SK-N-SH (cell line): Measurements from ENCODE around the gene CNTNAP2. TPM values are rescaled to one million over a fixed set of nuclear protein-coding genes. Genes with fewer than 3 reads are reported as not detected.

ENCODE experiments used
- CTCF ChIA-PET: fragments of 300-600, 350-600 bp; formaldehyde crosslinking; extraction: SDS; loops from one replicate; lab custom pipeline; 2021; lab: Yijun Ruan, JAX
- POLR2A ChIA-PET: fragments of 350-600 bp; sonication (Branson Sonifier 250); formaldehyde crosslinking; extraction: SDS; loops from one replicate; lab custom pipeline; 2020; ENCODE audit warnings: antibody characterized with exemption, inconsistent platforms; lab: Yijun Ruan, JAX
- DNase-seq: peaks from one replicate; pipeline ENCODE4 v3.0.0; 2012
- H2AFZ ChIP-seq: fragments of 200-600 bp; sonication (generic); 2 replicates; pipeline ENCODE4 v1.8.1; 2016; ENCODE audit warnings: antibody characterized with exemption, mild to moderate bottlenecking, low read depth
- H3F3A ChIP-seq: fragments of 200-600 bp; sonication (generic); replicated peaks from 2 replicates; pipeline ENCODE3; 2016; ENCODE audit warnings: antibody characterized with exemption, mild to moderate bottlenecking; ENCODE audit not compliant: insufficient read depth
- H3K27ac ChIP-seq, 2 experiments: fragments of 200-500 bp in 1 of 2; fragments of 200-600 bp in 1 of 2; sonication (Bioruptor generic) in 1 of 2; sonication (generic), shearing (Covaris generic) in 1 of 2; 2 replicates each; pipeline versions ENCODE4 v1.5.1 to v1.6.1; 2014 to 2016; ENCODE audit warnings: low read depth in 2 of 2, inconsistent platforms in 1 of 2, low read length in 1 of 2, mild to moderate bottlenecking in 1 of 2, mixed read lengths in 1 of 2
- H3K27me3 ChIP-seq: fragments of 200-600 bp; sonication (generic), shearing (Covaris generic); 2 replicates; pipeline ENCODE4 v1.6.1; 2016; ENCODE audit warnings: mixed run types; ENCODE audit not compliant: insufficient read depth
- H3K36me3 ChIP-seq, 2 experiments: fragments of 200-500 bp in 1 of 2; fragments of 200-600 bp in 1 of 2; sonication (Bioruptor generic) in 1 of 2; sonication (generic) in 1 of 2; replicated peaks in 1 of 2; 2 replicates each; pipeline versions ENCODE3 to v1.5.1; 2014 to 2016; ENCODE audit warnings: low read length in 1 of 2, mild to moderate bottlenecking in 1 of 2; ENCODE audit not compliant: insufficient read depth in 2 of 2, control insufficient read depth in 1 of 2
- H3K4me1 ChIP-seq, 2 experiments: fragments of 200-500 bp in 1 of 2; fragments of 200-600 bp in 1 of 2; sonication (Bioruptor generic) in 1 of 2; sonication (generic), shearing (Covaris generic) in 1 of 2; 2 replicates each; pipeline versions ENCODE4 v1.5.1 to v1.6.1; 2014 to 2016; ENCODE audit warnings: low read depth in 1 of 2, low read length in 1 of 2, mixed run types in 1 of 2; ENCODE audit not compliant: insufficient read depth in 2 of 2, control insufficient read depth in 1 of 2
- H3K4me2 ChIP-seq: fragments of 200-600 bp; sonication (generic), shearing (Covaris generic); 2 replicates; pipeline ENCODE4 v1.6.1; 2017; ENCODE audit warnings: mixed run types
- H3K4me3 ChIP-seq, 2 experiments: fragments of 200-500 bp in 1 of 2; fragments of 200-600 bp in 1 of 2; sonication (Bioruptor generic) in 1 of 2; sonication (generic), shearing (Covaris generic) in 1 of 2; 2 replicates each; pipeline versions ENCODE4 v1.5.1 to v1.8.1; 2014 to 2016; ENCODE audit warnings: low read depth in 2 of 2, inconsistent platforms in 1 of 2, low read length in 1 of 2, mild to moderate bottlenecking in 1 of 2, mixed read lengths in 1 of 2, moderate library complexity in 1 of 2
- H3K79me2 ChIP-seq: fragments of 200-600 bp; sonication (generic); 2 replicates; pipeline ENCODE4 v1.8.1; 2017; ENCODE audit warnings: mild to moderate bottlenecking; ENCODE audit not compliant: insufficient read depth
- H3K9ac ChIP-seq: fragments of 200-600 bp; sonication (generic); 2 replicates; pipeline ENCODE4 v1.6.1; 2017; ENCODE audit warnings: mixed run types
- H3K9me2 ChIP-seq: fragments of 200-600 bp; sonication (generic); 2 replicates; pipeline ENCODE4 v1.6.1; 2017; ENCODE audit warnings: mixed run types
- H3K9me3 ChIP-seq: fragments of 200-600 bp; sonication (generic); 2 replicates; pipeline ENCODE4 v1.6.1; 2017; ENCODE audit warnings: mixed run types, mild to moderate bottlenecking, moderate library complexity
- H4K20me1 ChIP-seq: fragments of 200-600 bp; sonication (generic); 2 replicates; pipeline ENCODE4 v1.6.1; 2017; ENCODE audit warnings: mild to moderate bottlenecking, mixed run types; ENCODE audit not compliant: insufficient read depth
- CTCF ChIP-seq: fragments of 200-600 bp; sonication (generic); IDR thresholded peaks from 2 replicates; pipeline ENCODE4 v1.6.1; 2017; ENCODE audit warnings: antibody characterized with exemption, mild to moderate bottlenecking, moderate library complexity
- FOXM1 ChIP-seq: IDR thresholded peaks from 2 replicates; pipeline ENCODE4 v1.4.0; 2012; ENCODE audit warnings: low read depth, mild to moderate bottlenecking
- JUND ChIP-seq: IDR thresholded peaks from 2 replicates; pipeline ENCODE4 v1.4.0; 2012
- MAX ChIP-seq: IDR thresholded peaks from 2 replicates; pipeline ENCODE4 v1.4.0; 2012; ENCODE audit warnings: low read depth
- MEF2A ChIP-seq: IDR thresholded peaks from 2 replicates; pipeline ENCODE4 v1.4.0; 2012; ENCODE audit warnings: low read depth, borderline replicate concordance
- RAD21 ChIP-seq: IDR thresholded peaks from 2 replicates; pipeline ENCODE4 v1.6.1; 2012; ENCODE audit warnings: mild to moderate bottlenecking, low read length
- RXRA ChIP-seq: IDR thresholded peaks from 2 replicates; pipeline ENCODE4 v1.4.0; 2012; ENCODE audit warnings: low read depth, mild to moderate bottlenecking, borderline replicate concordance
- SMC3 ChIP-seq: IDR thresholded peaks from 2 replicates; pipeline ENCODE4 v1.6.1; 2012; ENCODE audit warnings: low read depth, low read length, improper control_type of control experiment
- TCF12 ChIP-seq: IDR thresholded peaks from 2 replicates; pipeline ENCODE4 v1.4.0; 2012
- TEAD4 ChIP-seq: IDR thresholded peaks from 2 replicates; pipeline ENCODE4 v1.4.0; 2012; ENCODE audit warnings: mild to moderate bottlenecking, borderline replicate concordance; ENCODE audit not compliant: insufficient read depth
- USF1 ChIP-seq: IDR thresholded peaks from 2 replicates; pipeline ENCODE4 v1.4.0; 2012; ENCODE audit warnings: low read depth, borderline replicate concordance
- YY1 ChIP-seq: IDR thresholded peaks from 2 replicates; pipeline ENCODE4 v1.4.0; 2012; ENCODE audit warnings: low read depth, mild to moderate bottlenecking
- ZBTB33 ChIP-seq: IDR thresholded peaks from 2 replicates; pipeline ENCODE4 v1.4.0; 2012; ENCODE audit warnings: low read depth, borderline replicate concordance
- WGBS: methylation state at CpG from one replicate; pipeline ENCODE4 v1.1.6; 2017; ENCODE audit warnings: low lambda C conversion rate; 5-methylcytosine and 5-hydroxymethylcytosine counted together
- polyA plus RNA-seq, 3 experiments: library from polyadenylated mRNA; depleted of rRNA; stranded (reverse); fragments of >200 nt; gene quantifications; 2 replicates each; pipeline ENCODE4 v1.2.3, GENCODE V29; 2012

CNTNAP2 gene
- polyA plus RNA-seq, 1 of the 3 experiments (the other 2 are of a cell fraction): 3.4 TPM

- H3K79me2 ChIP-seq: no peaks in the 10 kb centered on the region
- no peak overlapping the region for H3K9ac ChIP-seq
- ChIA-PET CTCF (interaction anchor here (1.0 to 2.1 kb wide), 2 partner anchors 14 to 15 kb away, joined by 3 to 9 read pairs; no protein-coding TSS in a partner anchor), POLR2A (no interaction called here)
- H3K9me2 ChIP-seq: no peaks in the 10 kb centered on the region
- no peak overlapping the region for H2AFZ ChIP-seq
- no peaks in the 10 kb centered on the region for H3F3A ChIP-seq
- no peaks in the 10 kb centered on the region for H4K20me1 ChIP-seq
- WGBS: 1% methylated on average over 2 of the region's 2 CpGs
- H3K27me3 ChIP-seq: no peaks in the 10 kb centered on the region; the same call in 1 of the 2 replicates
- TF ChIP-seq MEF2A (no peak), YY1 (no peak), ZBTB33 (no peak), TCF12 (no peak), FOXM1 (no peak), TEAD4 (no peak)
- no peak for DNase-seq
- H3K27ac ChIP-seq: no peak overlapping the region
- H3K4me3 ChIP-seq: no peak overlapping the region
- H3K36me3 ChIP-seq: no peaks in the 10 kb centered on the region
- H3K9me3 ChIP-seq: no peaks in the 10 kb centered on the region
- no peak overlapping the region for H3K4me2 ChIP-seq
- no peaks in the 10 kb centered on the region for H3K4me1 ChIP-seq
Measured at GRCh38 chr7:146076344-146076743, 40.3 kb upstream of the CNTNAP2 start.

- no peak for TF ChIP-seq USF1
- 6% methylated on average over 6 of the region's 6 CpGs for WGBS
- no peak overlapping the region for H2AFZ ChIP-seq
- no peaks in the 10 kb centered on the region for H3F3A ChIP-seq
- H4K20me1 ChIP-seq: no peaks in the 10 kb centered on the region
- no peaks in the 10 kb centered on the region for H3K9me2 ChIP-seq
- no peaks in the 10 kb centered on the region for H3K9me3 ChIP-seq
- no peaks in the 10 kb centered on the region for H3K4me1 ChIP-seq
- CTCF ChIA-PET: no interaction called here
- no peak for DNase-seq
- no peaks in the 10 kb centered on the region for H3K36me3 ChIP-seq
- no peak overlapping the region for H3K4me3 ChIP-seq
- no peaks in the 10 kb centered on the region for H3K79me2 ChIP-seq
- no peak overlapping the region for H3K9ac ChIP-seq
- POLR2A ChIA-PET: no interaction called here
- no peak overlapping the region for H3K4me2 ChIP-seq
- H3K27me3 ChIP-seq: no peaks in the 10 kb centered on the region
- no peak overlapping the region for H3K27ac ChIP-seq
Measured at GRCh38 chr7:146084086-146084485, 32.5 kb upstream of the CNTNAP2 start.

- no peak overlapping the region for H2AFZ ChIP-seq
- no peaks in the 10 kb centered on the region for H4K20me1 ChIP-seq
- ChIA-PET CTCF (interaction anchor here (0.6 to 3.1 kb wide), 42 partner anchors 9 to 1723 kb away, joined by 3 to 39 read pairs (median 4); partner anchors contain the start of gene CNTNAP2), POLR2A (interaction anchor here (0.9 kb wide), 1 partner anchor 944 kb away, joined by 3 read pairs; no protein-coding TSS in a partner anchor)
- no peaks in the 10 kb centered on the region for H3K4me1 ChIP-seq
- no peaks in the 10 kb centered on the region for H3K36me3 ChIP-seq
- DNase-seq: peak; percentile 58
- no peak overlapping the region for H3K27ac ChIP-seq
- no peaks in the 10 kb centered on the region for H3F3A ChIP-seq
- no peak overlapping the region for H3K9ac ChIP-seq
- H3K9me2 ChIP-seq: no peaks in the 10 kb centered on the region
- peak overlapping the region in 1 of 2 experiments; percentile 2; a peak in 1 of 4 replicates for H3K4me3 ChIP-seq
- H3K27me3 ChIP-seq: no peaks in the 10 kb centered on the region
- TF ChIP-seq RXRA (no peak), RAD21 (peak; percentile 79), MAX (no peak), CTCF (peak; percentile 95), SMC3 (peak; percentile 58), JUND (no peak)
- under 1% methylated on average over 4 of the region's 4 CpGs for WGBS
- H3K4me2 ChIP-seq: no peak overlapping the region
- no peaks in the 10 kb centered on the region for H3K9me3 ChIP-seq
- H3K79me2 ChIP-seq: no peaks in the 10 kb centered on the region
Measured at GRCh38 chr7:146090023-146090645, 26.5 kb upstream of the CNTNAP2 start.
